ENCODE data around the gene GTF2H1.

GRCh38 chr11:18416459-18416858 lies 94.1 kb downstream of the GTF2H1 start:
- TF ChIP-seq CTCF (conservative IDR thresholded peaks at IDR 0.05) (no peak), EZH2 (IDR thresholded peaks at IDR 0.05; ENCODE audit: low read depth) (no peak)
